ENCODE measurements around the gene GLI2.

Gene GLI2

GRCh38 chr2:120771781-120772208 is 36.1 kb downstream of the GLI2 start:
- DNase-seq, result no peak

- DNase-seq, result no peak
These were observed 36.6 kb downstream of the GLI2 start for GRCh38 chr2:120772261-120772660.

- no peak for DNase-seq
These were observed 37.6 kb downstream of the GLI2 start for GRCh38 chr2:120773186-120773800.

- DNase-seq, result no peak
These were observed 39.0 kb downstream of the GLI2 start for GRCh38 chr2:120774557-120775160.

GRCh38 chr2:120775194-120775593 is 39.5 kb downstream of the GLI2 start:
- DNase-seq, result no peak

GRCh38 chr2:120775801-120776589 is 40.3 kb downstream of the GLI2 start:
- DNase-seq, result no peak

GRCh38 chr2:120776649-120777048 is 41.0 kb downstream of the GLI2 start:
- DNase-seq, result no peak

- DNase-seq, result no peak
These were observed 41.6 kb downstream of the GLI2 start for GRCh38 chr2:120777170-120777751.

- DNase-seq, result no peak
These were observed 42.1 kb downstream of the GLI2 start for GRCh38 chr2:120777787-120778186.

- no peak for DNase-seq
These were observed 42.6 kb downstream of the GLI2 start for GRCh38 chr2:120778244-120778643.

- DNase-seq, result no peak
These were observed 44.2 kb downstream of the GLI2 start for GRCh38 chr2:120779781-120780283.

GRCh38 chr2:120780402-120780801 is 44.7 kb downstream of the GLI2 start:
- DNase-seq, result no peak

- DNase-seq, result no peak
These were observed 47.7 kb downstream of the GLI2 start for GRCh38 chr2:120783371-120783791.

- DNase-seq, result no peak
These were observed 48.3 kb downstream of the GLI2 start for GRCh38 chr2:120783969-120784372.
